ENCODE results near the gene HOTAIR. TPM values are rescaled to one million over a fixed set of nuclear protein-coding genes. Genes with fewer than 3 reads are reported as not detected.

Gene HOTAIR
- total RNA-seq, 2 experiments from 2014 or later: not detected

DNA sequence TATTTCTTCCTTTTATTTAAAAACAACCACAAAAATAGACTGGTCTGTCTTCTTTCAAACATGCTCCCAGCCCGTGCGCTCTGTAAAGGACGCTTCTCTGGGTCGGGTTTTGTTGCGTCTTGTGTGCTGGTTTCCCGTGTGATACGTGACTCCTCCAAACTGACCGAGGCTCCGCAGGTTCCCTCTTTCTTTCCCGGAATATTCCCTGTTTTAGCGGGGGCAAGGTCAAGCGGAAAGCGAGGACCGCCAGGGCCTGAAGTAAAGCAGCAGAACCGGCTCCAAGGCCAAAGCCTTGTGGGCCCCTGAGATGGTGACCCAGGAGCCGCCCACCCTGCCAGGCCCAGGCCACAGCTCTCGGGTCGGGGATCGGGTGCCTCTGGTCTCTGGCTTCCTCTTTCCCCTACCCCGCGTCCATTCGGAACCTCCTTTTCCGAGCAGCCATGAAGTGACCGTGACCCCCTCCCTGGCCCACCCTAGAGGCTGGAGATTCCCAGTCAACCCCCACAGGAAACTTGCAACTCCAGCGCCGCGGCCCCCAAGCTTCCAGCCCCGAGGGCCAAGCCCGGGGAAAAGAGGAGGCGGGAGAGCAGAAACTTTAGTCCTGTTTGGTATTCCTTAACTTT lies 9.3 kb upstream of the HOTAIR start:
- Mint-ChIP-seq H3K27ac (no peak overlapping the region), H3K4me1 (peaks cover 22% of the 10 kb centered on the region), H3K27me3 (peaks cover 95% of the 10 kb centered on the region), H3K36me3 (no peaks in the 10 kb centered on the region), H3K9me3 (no peaks in the 10 kb centered on the region), H3K4me3 (no peak overlapping the region)
- POLR2A ChIA-PET: no interaction called here
- ATAC-seq (ENCODE audit: low read depth) (no peak), DNase-seq (no peak)

- Mint-ChIP-seq H3K9me3 (no peaks in the 10 kb centered on the region), H3K27ac (no peak overlapping the region), H3K4me1 (peaks cover 19% of the 10 kb centered on the region), H3K36me3 (no peaks in the 10 kb centered on the region), H3K27me3 (peaks cover 95% of the 10 kb centered on the region), H3K4me3 (no peak overlapping the region)
- no peak for DNase-seq
- POLR2A ChIA-PET: no interaction called here
- no peak for ATAC-seq (ENCODE audit: low read depth)
These were observed 8.8 kb upstream of the HOTAIR start for GRCh38 chr12:53983568-53983949.

- peaks cover 95% of the 10 kb centered on the region for H3K27me3 Mint-ChIP-seq
- POLR2A ChIA-PET: no interaction called here
- H3K27ac Mint-ChIP-seq: no peak overlapping the region
- DNase-seq (no peak), ATAC-seq (ENCODE audit: low read depth) (no peak)
- H3K9me3 Mint-ChIP-seq: no peaks in the 10 kb centered on the region
- no peaks in the 10 kb centered on the region for H3K36me3 Mint-ChIP-seq
- H3K4me3 Mint-ChIP-seq: no peak overlapping the region
- H3K4me1 Mint-ChIP-seq: peaks cover 20% of the 10 kb centered on the region
These were observed 8.2 kb upstream of the HOTAIR start for GRCh38 chr12:53982648-53983567.

DNA sequence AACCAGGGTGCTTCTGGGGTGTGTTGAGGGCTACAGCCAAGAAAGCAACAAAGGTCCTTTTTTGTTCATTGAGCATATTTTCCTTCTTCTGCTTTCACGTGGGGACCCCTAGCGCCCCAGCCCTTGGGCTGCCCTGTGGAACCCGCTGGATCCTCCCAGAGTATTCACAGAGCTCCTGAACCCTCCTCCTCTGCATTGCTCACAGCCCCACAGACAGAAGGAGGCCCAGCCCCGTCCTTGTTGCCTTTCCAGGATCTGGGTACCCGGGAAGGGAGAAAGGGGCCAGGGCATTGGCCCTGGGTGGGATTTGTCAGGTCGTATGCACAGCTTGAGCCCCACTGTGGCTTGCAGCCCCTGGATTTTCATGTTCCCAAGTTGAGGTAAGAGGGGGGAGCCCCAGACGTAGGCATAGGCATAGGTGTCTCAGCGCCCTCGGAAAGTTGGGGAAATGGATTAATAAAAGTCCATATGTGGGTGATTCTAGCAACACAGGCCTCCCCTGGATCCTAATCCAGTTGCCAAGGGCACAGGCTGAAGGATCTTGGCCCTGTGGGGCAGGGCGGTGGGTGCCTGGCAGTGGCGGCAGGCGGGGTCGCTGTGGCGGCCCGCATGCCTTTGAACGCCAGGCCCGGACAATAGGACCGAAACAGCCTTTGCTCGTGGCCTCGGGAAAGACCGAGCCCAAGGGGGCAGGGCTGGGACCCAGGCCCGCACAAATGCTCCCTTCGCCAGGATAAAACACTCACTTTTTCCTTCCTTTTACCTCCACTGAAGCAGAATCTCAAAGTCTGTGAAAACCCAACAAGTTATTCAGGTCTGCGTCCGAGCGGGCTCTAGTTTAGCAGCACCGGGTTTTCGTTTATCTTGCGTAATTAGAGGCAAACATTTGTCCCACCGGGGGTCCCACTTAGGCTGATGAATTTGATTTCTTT lies 7.1 kb upstream of the HOTAIR start:
- ATAC-seq (ENCODE audit: low read depth) (no peak), DNase-seq (no peak)
- no peaks in the 10 kb centered on the region for H3K9me3 Mint-ChIP-seq
- H3K36me3 Mint-ChIP-seq: no peaks in the 10 kb centered on the region
- no peak overlapping the region for H3K4me3 Mint-ChIP-seq
- H3K27me3 Mint-ChIP-seq: peaks cover 95% of the 10 kb centered on the region
- H3K27ac Mint-ChIP-seq: no peak overlapping the region
- H3K4me1 Mint-ChIP-seq: peaks cover 20% of the 10 kb centered on the region
- POLR2A ChIA-PET: no interaction called here

- DNase-seq (no peak), ATAC-seq (ENCODE audit: low read depth) (no peak)
- H3K27me3 Mint-ChIP-seq: peaks cover 96% of the 10 kb centered on the region
- POLR2A ChIA-PET: no interaction called here
- H3K36me3 Mint-ChIP-seq: no peaks in the 10 kb centered on the region
- no peaks in the 10 kb centered on the region for H3K9me3 Mint-ChIP-seq
- no peak overlapping the region for H3K4me3 Mint-ChIP-seq
- peaks cover 18% of the 10 kb centered on the region for H3K4me1 Mint-ChIP-seq
- H3K27ac Mint-ChIP-seq: no peak overlapping the region
These were observed 6.2 kb upstream of the HOTAIR start for GRCh38 chr12:53980802-53981496.

DNA sequence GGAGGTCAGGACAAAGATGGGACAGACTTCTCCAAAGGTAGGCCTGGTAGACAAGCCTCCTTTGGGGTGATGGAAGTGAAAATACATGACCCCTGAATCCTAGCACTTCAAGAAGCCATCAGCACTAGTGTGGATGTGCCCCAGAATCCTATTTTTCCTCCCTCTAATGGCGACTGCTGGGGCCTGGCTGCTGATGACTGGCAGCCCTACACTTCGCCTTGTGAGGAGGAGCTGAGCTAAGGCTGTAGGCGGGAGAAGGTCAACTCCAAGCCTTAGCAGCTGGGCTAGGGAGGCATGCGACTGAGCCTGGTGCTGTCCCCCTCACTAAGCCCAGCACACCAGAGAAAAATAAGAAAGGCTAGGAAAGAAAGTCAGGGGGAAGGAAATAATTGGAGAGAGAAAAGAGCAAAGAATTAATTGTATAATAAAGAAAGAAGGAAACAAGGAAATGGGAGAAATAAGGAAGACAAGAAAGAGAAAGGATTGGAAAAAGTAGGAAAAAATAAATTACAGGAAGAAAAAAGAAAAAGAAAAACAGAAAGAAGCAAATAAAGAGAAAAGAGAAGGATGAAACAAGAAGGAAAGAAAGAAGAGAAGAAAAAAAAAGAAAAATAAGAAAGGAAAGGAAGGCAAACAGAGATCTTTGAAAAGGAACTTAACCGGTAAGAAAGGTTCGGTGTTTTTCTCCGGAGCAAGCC lies 5.5 kb upstream of the HOTAIR start:
- DNase-seq (no peak), ATAC-seq (ENCODE audit: low read depth) (no peak)
- Mint-ChIP-seq H3K9me3 (no peaks in the 10 kb centered on the region), H3K4me1 (peaks cover 19% of the 10 kb centered on the region), H3K27ac (no peak overlapping the region), H3K27me3 (peaks cover 98% of the 10 kb centered on the region), H3K4me3 (no peak overlapping the region), H3K36me3 (no peaks in the 10 kb centered on the region)
- POLR2A ChIA-PET: no interaction called here

DNA sequence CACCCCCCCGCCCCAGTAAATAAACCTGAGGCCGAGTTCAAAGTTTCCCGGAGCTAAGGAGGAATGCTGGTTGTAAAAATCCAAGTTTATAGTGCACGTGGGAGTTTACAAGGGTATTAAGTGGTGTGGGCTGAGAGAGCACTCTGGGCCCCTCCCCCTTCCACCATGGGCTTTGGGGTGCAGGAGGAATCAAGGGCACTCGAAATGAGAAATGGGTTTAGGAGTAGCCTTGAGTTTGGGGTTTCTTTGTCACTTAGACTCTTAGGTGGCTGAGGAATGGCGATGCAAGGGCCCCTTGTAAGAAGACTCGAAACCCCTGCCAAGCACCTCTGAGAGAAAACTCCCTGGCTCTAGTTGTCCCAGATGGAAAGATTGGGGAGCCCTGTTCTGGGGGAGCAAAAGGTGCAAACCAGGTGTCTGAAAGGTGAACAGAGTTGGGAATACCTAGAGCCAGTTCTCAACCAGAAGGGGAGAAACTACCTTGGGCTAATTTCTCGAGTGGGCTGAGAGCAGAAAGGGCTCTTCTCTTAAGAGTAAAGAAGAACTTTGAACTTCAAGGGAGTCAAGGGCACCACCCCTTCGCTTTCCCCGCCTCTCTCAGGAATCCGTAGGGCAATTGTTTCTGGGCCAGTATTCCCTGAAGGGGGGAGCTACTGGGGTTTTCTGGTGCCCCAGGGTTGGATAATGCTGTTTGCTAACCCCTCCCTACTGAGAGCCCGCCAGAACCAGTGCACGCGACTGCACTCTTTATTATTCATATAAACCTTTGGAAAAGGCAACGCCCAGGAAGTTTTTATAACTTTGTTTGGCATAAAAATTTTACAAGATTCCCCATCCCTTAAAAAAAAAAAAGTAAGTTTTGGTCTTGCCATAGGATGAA lies 4.0 kb upstream of the HOTAIR start:
- POLR2A ChIA-PET: no interaction called here
- DNase-seq: no peak
- peaks cover 16% of the 10 kb centered on the region for H3K4me1 Mint-ChIP-seq
- no peak overlapping the region for H3K27ac Mint-ChIP-seq
- no peak overlapping the region for H3K4me3 Mint-ChIP-seq
- H3K36me3 Mint-ChIP-seq: no peaks in the 10 kb centered on the region
- peaks cover 92% of the 10 kb centered on the region for H3K27me3 Mint-ChIP-seq
- H3K9me3 Mint-ChIP-seq: no peaks in the 10 kb centered on the region
- no peak for ATAC-seq (ENCODE audit: low read depth)

DNA sequence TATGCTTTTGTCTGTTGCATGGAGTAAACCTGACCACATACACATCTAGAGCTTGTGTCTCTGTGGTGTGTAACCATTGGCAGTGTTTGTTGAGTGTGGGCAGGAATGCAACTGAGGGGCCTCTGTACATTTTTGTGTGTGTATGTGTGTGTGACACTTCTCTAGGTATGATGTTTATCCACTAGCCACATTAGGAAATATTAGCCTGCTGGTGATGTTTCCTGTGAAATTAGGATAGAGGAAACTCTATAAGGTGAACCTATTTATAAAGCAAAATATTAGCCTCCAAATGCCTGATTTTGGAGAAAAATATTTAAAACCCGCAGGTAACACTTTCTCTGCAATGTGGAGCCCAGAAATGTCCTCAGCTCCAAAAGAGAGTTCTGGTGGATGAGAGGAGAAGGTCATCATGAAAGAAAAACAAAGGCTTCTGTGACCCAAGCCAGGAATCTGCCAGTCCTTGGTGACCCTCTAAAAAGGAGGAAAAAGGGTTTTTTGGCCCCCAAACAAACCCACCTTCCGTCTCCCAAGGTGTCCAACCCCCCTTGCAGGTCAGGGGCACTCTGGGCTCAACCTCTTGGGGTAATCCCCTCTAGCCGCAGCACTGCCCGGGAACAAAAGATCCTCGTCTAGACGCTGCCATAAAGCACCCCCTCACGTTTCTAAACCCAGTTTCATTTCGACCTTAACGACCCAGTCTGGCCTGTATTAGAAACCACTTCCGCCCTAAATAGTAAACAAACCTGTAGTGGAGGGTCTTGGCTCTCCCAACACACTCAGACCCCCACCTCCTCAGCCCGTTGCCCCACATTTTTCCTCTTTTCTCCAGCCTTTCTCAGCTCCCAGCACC lies 3.1 kb upstream of the HOTAIR start:
- Mint-ChIP-seq H3K4me1 (peaks cover 16% of the 10 kb centered on the region), H3K9me3 (peaks cover 2% of the 10 kb centered on the region), H3K36me3 (no peaks in the 10 kb centered on the region), H3K4me3 (no peak overlapping the region), H3K27me3 (peaks cover 90% of the 10 kb centered on the region), H3K27ac (no peak overlapping the region)
- ATAC-seq (ENCODE audit: low read depth) (no peak), DNase-seq (no peak)
- POLR2A ChIA-PET: no interaction called here

DNA sequence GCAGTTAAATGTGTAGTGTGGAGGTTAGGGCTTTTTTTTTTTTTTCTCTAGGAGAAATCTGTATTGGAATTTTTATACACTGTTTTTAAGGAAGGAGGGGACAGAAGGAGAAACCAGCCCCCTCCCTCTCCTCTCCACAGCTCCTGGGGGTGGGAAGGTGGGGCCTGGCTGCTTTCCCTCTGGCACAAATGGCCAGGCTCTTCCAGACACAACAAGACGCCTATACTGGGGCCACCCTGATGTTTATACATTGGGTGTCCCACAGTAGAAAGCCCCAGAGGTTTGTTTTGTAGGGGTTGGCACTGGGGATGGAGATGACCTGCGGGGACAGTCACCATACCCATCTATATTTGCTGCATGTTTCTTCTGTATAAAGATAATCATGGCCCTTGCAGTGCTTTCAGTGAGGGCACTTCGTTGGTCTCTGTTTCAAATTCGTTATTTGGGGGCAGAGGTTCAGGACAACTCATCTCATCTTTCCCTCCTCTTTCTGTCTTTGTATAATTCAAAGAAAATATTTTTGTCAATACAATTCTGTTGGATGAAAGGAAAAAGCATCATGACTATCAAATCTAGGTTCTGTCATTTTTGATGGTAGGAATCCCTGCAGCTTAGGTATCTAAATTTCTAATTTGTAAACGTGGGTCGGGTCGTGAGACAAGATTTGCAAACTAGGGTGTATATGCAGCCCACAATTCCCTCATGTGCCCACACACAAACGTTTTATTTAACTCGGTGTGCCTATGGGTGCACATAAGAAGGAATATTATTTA lies 2.3 kb upstream of the HOTAIR start:
- H3K9me3 Mint-ChIP-seq: peaks cover 2% of the 10 kb centered on the region

DNA sequence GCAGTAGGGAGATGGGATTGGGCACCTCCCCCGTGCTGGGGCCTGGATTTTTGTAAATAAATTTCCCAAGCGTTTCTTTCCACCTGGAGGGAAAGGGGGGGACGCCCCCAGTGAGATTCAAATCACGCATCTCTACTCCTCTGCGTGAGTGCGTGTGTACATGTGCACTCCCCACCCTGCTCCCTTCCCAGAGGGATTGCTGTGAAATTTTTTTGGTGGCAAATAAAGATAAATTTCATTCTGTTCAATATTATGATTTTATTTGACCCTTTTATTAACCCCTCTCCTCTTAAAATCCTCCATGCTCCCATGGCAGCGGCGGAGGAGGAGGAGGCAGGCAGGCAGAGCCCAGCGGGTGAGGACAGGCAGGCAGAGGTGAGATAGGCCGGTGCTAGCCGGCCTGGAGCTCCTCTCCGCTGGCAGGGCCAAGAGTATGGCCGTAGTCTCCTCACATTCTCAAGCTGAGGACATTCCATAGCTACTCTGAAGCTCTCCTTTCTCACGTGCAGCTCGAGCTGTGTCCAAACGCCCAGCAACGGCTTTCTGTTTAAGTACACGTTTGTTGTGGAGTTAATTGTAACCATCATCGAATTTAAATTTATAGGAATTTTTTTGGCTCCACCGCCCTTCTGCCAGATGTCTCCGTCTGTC lies 1.5 kb upstream of the HOTAIR start:
- H3K4me3 Mint-ChIP-seq: no peak overlapping the region
- H3K9me3 Mint-ChIP-seq: peaks cover 2% of the 10 kb centered on the region
- peaks cover 90% of the 10 kb centered on the region for H3K27me3 Mint-ChIP-seq
- H3K4me1 Mint-ChIP-seq: peaks cover 16% of the 10 kb centered on the region
- POLR2A ChIA-PET: no interaction called here
- H3K27ac Mint-ChIP-seq: no peak overlapping the region
- H3K36me3 Mint-ChIP-seq: no peaks in the 10 kb centered on the region
- ATAC-seq (ENCODE audit: low read depth) (no peak), DNase-seq (no peak)

More for the DNA sequence above, 2.3 kb upstream of the HOTAIR start:
- Mint-ChIP-seq H3K4me3 (no peak overlapping the region), H3K27ac (no peak overlapping the region), H3K36me3 (no peaks in the 10 kb centered on the region), H3K27me3 (peaks cover 90% of the 10 kb centered on the region), H3K4me1 (peaks cover 16% of the 10 kb centered on the region)
- POLR2A ChIA-PET: no interaction called here
- ATAC-seq (ENCODE audit: low read depth): no peak
- no peak for DNase-seq
